ENCODE measurements around the gene MRPL18.

The MRPL18 gene

GRCh38 chr6:159842035-159842434 lies 51.8 kb downstream of the MRPL18 start:
- DNase-seq (ENCODE audit: low read depth in 2 of 2) = no peak

GRCh38 chr6:159844737-159845645 lies 54.7 kb downstream of the MRPL18 start:
- no peak for DNase-seq (ENCODE audit: low read depth in 2 of 2)

Measured in stimulated activated CD8-positive, alpha-beta memory T cell treated with anti-CD3 and anti-CD28 coated beads, Interleukin-2, amount 100 ng/mL, for 1 hour (primary cell).